ENCODE data around the gene ERBB4.

DNA sequence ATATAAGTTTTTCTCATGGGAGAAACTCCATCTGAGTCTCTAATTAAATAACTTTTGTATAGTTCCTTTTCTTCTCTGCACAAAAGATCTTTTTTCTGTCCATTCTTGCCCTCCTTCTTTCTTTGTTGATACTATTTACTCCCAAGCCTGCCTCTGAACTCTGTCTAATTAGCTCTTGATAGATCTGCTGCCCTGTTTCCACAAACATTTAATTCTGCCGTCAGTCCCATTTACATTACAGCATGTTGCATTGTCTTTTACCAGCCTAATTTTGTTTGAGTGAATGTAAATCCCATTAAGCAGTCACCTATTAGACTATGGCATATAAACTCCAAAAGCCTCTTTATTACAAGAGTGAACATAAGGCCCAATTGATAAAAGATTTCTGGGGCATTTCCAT, 254.4 kb downstream of the ERBB4 start:
- TF ChIP-seq NFXL1 (IDR thresholded peaks at IDR 0.05; ENCODE audit: borderline replicate concordance) (no peak), SUZ12 (IDR thresholded peaks at IDR 0.05; ENCODE audit: unreplicated experiment) (no peak), CBX5 (IDR thresholded peaks at IDR 0.05; ENCODE audit: low read depth) (no peak), SPI1 (IDR thresholded peaks at IDR 0.05; ENCODE audit: borderline replicate concordance, insufficient read depth, low read depth, low read length) (no peak), POU2F2 (IDR thresholded peaks at IDR 0.05; ENCODE audit: borderline replicate concordance, low read depth, low read length) (no peak), ESRRA (IDR thresholded peaks at IDR 0.05; ENCODE audit: low read length) (no peak), SRF (IDR thresholded peaks at IDR 0.05; ENCODE audit: low read depth in 2 of 2, low read length in 2 of 2) (no peak)
- TF ChIP-seq, protein P1, sequence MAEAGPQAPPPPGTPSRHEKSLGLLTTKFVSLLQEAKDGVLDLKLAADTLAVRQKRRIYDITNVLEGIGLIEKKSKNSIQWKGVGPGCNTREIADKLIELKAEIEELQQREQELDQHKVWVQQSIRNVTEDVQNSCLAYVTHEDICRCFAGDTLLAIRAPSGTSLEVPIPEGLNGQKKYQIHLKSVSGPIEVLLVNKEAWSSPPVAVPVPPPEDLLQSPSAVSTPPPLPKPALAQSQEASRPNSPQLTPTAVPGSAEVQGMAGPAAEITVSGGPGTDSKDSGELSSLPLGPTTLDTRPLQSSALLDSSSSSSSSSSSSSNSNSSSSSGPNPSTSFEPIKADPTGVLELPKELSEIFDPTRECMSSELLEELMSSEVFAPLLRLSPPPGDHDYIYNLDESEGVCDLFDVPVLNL (IDR thresholded peaks at IDR 0.05; ENCODE audit: low read depth, low read length): no peak
